H1 (cell line): ENCODE results near the gene APMAP. TPM values are rescaled to one million over a fixed set of nuclear protein-coding genes. Genes with fewer than 3 reads are reported as not detected.

Experiments
- CTCF ChIP-seq, 3 experiments: IDR thresholded peaks; 1 replicate in 2 of 3; 2 replicates in 1 of 3; pipeline versions ENCODE4 v1.5.1 to v1.6.1; 2011; ENCODE audit warnings: low read length in 3 of 3, mild to moderate bottlenecking in 3 of 3, inconsistent platforms in 2 of 3, low read depth in 1 of 3, moderate library complexity in 1 of 3; ENCODE audit not compliant: insufficient read depth in 1 of 3; ENCODE audit errors: control extremely low read depth in 1 of 3
- JUN ChIP-seq: IDR thresholded peaks from 2 replicates; pipeline ENCODE4 v1.6.1; 2011; ENCODE audit warnings: low read depth, mild to moderate bottlenecking, improper control_type of control experiment, low read length
- polyA plus RNA-seq, 7 experiments: library from polyadenylated mRNA; depleted of rRNA in 3 of 7; stranded (reverse) in 5 of 7; unstranded in 2 of 7; fragments of >200 nt in 5 of 7; fragments of 200-250 nt in 2 of 7; gene quantifications; 1 replicate in 5 of 7; 2 replicates in 1 of 7; 4 replicates in 1 of 7; pipeline versions ENCODE4 v1.2.1 to v1.2.3, GENCODE V29; 2011 to 2013; ENCODE audit warnings: missing spikeins in 2 of 7, mixed read lengths in 2 of 7
- total RNA-seq: library from RNA; stranded (reverse); fragmentation: NEBNext Ultra II Directional; extraction: Animal tissue kit (Norgen Biotek cat#: 25700); gene quantifications from 2 replicates; pipeline ENCODE4 v1.2.1, GENCODE V29; 2021

APMAP gene
- total and polyA plus RNA-seq, 2 of the 8 experiments (the other 6 are each of a cell fraction or from before 2014, with no cell fraction given), result 31.3 to 66.0 TPM

GRCh38 chr20:25025986-25026605 lies 33.5 kb upstream of the APMAP start (continued):
- no peak for TF ChIP-seq JUN
- TF ChIP-seq CTCF (IDR thresholded peaks at IDR 0.05; ENCODE audit: control extremely low read depth in 1 of 3, insufficient read depth in 1 of 3, low read depth in 1 of 3, low read length in 3 of 3), result no peak
